ENCODE results near the gene ATG14. TPM values are rescaled to one million over a fixed set of nuclear protein-coding genes. Genes with fewer than 3 reads are reported as not detected.

Gene ATG14
- polyA plus RNA-seq, 2 of the 4 experiments (the other 2 are of a cell fraction): 5.9 to 7.4 TPM

DNA sequence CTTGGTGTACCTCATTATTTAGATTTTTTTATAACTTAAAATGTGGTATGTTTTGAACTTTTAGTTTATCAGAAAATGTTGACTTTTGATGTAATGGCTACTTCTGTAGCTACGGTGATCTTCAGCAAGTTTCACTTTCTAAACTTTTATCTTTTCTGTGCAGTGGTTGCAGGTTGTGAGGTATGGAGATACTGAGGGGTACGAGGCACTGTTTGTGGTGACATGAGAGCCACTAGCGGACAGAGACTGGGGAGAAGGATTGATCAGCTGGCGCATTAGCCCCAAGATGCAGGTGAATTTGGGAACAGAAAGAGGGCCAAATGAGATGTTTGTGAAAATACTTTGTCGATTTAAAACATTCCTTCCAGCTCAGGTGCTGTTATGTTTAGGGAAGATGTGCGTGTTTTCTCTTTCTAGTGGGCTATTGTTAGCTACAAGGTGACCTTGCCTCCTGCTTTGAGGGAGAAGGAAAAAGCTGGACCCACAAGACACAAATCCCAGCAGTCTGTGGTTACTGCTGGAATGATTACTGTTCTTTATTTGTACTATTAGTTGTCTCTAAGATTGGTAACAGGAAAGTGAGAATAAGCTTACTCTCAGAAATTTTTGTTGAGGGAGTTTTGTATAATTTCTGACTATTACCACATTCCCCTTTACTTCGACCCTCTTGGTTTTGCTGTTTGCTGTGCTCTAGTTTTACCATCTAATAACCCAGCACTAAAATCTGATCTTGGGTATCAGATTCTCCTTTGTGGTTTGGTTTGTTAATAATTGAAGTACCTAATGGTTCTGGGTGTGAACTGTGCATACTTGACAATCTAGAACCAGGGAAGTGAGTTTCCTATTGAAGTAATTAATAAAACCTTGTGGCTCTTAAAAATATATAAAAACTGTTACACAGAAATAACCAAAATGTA is 78.7 kb downstream of the ATG14 start:
- Histone ChIP-seq H3K4me2 (peak overlapping the region; percentile 39; the same call in 2 of the 3 replicates), H3K4me1 (peaks cover 49% of the 10 kb centered on the region), H3K27ac (no peak overlapping the region), H3K4me3 (no peak overlapping the region), H3K9me3 (no peaks in the 10 kb centered on the region)
- ChIA-PET POLR2A (interaction anchor here (0.5 to 0.6 kb wide), 2 partner anchors 12 to 122 kb away, joined by 3 to 5 read pairs; no protein-coding TSS in a partner anchor), CTCF (interaction anchor here (0.9 to 2.8 kb wide), 5 partner anchors 17 to 62 kb away, joined by 3 to 9 read pairs (median 5); no protein-coding TSS in a partner anchor)
- no peak for TF ChIP-seq PHF8 (IDR thresholded peaks at IDR 0.05; ENCODE audit: borderline replicate concordance, low read depth)
- no peak for TF ChIP-seq TFCP2L1 (CRISPR knock-in tag; IDR thresholded peaks at IDR 0.05)
- no peak for TF ChIP-seq HOXB13 (CRISPR knock-in tag; IDR thresholded peaks at IDR 0.05; ENCODE audit: low read depth)
- no peak for TF ChIP-seq EHMT2 (IDR thresholded peaks at IDR 0.05; ENCODE audit: low read depth)
- no peak for TF ChIP-seq FOSB (CRISPR knock-in tag; IDR thresholded peaks at IDR 0.05)
- TF ChIP-seq, protein P1, sequence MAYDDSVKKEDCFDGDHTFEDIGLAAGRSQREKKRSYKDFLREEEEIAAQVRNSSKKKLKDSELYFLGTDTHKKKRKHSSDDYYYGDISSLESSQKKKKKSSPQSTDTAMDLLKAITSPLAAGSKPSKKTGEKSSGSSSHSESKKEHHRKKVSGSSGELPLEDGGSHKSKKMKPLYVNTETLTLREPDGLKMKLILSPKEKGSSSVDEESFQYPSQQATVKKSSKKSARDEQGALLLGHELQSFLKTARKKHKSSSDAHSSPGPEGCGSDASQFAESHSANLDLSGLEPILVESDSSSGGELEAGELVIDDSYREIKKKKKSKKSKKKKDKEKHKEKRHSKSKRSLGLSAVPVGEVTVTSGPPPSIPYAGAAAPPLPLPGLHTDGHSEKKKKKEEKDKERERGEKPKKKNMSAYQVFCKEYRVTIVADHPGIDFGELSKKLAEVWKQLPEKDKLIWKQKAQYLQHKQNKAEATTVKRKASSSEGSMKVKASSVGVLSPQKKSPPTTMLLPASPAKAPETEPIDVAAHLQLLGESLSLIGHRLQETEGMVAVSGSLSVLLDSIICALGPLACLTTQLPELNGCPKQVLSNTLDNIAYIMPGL (CRISPR knock-in tag; IDR thresholded peaks at IDR 0.05; ENCODE audit: borderline replicate concordance): no peak
- TF ChIP-seq CHD2 (IDR thresholded peaks at IDR 0.05; ENCODE audit: low read length, partially characterized antibody): no peak
- TF ChIP-seq MAFK (IDR thresholded peaks at IDR 0.05; ENCODE audit: partially characterized antibody): no peak
- no peak for TF ChIP-seq NFE2L2 (conservative IDR thresholded peaks at IDR 0.05; ENCODE audit: low read length)
- no peak for TF ChIP-seq HOXA7 (CRISPR knock-in tag; IDR thresholded peaks at IDR 0.05)
- no peak for TF ChIP-seq HOXB5 (CRISPR knock-in tag; IDR thresholded peaks at IDR 0.05)
- TF ChIP-seq FOXS1 (CRISPR knock-in tag; IDR thresholded peaks at IDR 0.05): no peak
- TF ChIP-seq SMC3 (IDR thresholded peaks at IDR 0.05): no peak
- no peak for TF ChIP-seq JUNB (IDR thresholded peaks at IDR 0.05)
- TF ChIP-seq, protein P2, sequence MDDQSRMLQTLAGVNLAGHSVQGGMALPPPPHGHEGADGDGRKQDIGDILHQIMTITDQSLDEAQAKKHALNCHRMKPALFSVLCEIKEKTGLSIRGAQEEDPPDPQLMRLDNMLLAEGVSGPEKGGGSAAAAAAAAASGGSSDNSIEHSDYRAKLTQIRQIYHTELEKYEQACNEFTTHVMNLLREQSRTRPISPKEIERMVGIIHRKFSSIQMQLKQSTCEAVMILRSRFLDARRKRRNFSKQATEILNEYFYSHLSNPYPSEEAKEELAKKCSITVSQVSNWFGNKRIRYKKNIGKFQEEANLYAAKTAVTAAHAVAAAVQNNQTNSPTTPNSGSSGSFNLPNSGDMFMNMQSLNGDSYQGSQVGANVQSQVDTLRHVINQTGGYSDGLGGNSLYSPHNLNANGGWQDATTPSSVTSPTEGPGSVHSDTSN (IDR thresholded peaks at IDR 0.05): no peak
- TF ChIP-seq, protein P3, sequence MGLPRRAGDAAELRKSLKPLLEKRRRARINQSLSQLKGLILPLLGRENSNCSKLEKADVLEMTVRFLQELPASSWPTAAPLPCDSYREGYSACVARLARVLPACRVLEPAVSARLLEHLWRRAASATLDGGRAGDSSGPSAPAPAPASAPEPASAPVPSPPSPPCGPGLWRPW (IDR thresholded peaks at IDR 0.05): no peak
- TF ChIP-seq ZFP36 (IDR thresholded peaks at IDR 0.05; ENCODE audit: borderline replicate concordance, partially characterized antibody): no peak
- ATAC-seq: no peak
- 80% methylated on average over 7 of the region's 7 CpGs for WGBS (ENCODE audit: missing lambda C conversion rate)
- DNase-seq (ENCODE audit: low read depth in 1 of 2, low spot score in 1 of 2): no peak
- FAIRE-seq: no peak

DNA sequence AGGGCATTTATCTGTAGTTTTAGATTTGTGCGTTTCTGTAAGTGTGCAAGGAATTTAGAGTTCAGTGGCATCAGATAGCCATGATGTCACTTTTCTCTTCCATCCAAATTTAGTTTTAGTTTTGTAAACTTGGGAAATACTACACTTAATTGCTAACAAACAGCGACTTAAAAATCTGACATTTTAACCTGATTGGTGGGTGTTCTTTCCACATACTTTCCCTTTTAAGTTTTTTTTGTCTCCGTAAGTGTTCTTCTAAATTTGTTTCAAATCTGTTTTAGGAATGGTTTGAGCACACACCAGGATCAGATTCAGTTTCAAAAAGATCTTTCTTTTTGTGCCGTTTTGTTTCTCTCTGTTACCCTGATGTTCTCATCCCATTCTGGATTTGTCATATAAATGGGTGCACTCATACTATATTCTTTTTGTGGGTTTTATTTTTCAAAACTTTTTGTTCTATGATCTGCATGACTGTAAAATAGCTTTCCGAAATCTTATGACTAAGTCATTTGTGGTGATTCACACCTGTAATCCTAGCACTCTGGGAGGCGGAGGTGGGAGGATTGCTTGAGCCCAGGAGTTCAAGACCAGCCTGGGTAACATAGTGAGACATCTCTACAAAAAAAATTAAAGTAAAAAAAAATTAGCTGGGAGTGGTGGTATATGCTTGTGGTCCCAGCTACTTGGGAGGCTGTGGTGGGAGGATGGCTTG is 81.5 kb downstream of the ATG14 start:
- ChIA-PET POLR2A (no interaction called here), CTCF (interaction anchor here (1.4 kb wide), 1 partner anchor 60 kb away, joined by 3 read pairs; no protein-coding TSS in a partner anchor)
- TF ChIP-seq RFX5 (IDR thresholded peaks at IDR 0.05): no peak
- no peak for TF ChIP-seq CHD2 (IDR thresholded peaks at IDR 0.05; ENCODE audit: low read length, partially characterized antibody)
- no peak for TF ChIP-seq FOXS1 (CRISPR knock-in tag; IDR thresholded peaks at IDR 0.05)
- TF ChIP-seq TFCP2L1 (CRISPR knock-in tag; IDR thresholded peaks at IDR 0.05): no peak
- TF ChIP-seq RARB (CRISPR knock-in tag; IDR thresholded peaks at IDR 0.05): no peak
- Histone ChIP-seq H3K27ac (no peak overlapping the region), H3K4me3 (no peak overlapping the region), H3K9me3 (no peaks in the 10 kb centered on the region), H3K4me1 (peaks cover 33% of the 10 kb centered on the region), H3K4me2 (no peak overlapping the region)
- ATAC-seq (no peak), DNase-seq (ENCODE audit: low read depth in 1 of 2, low spot score in 1 of 2) (no peak), FAIRE-seq (no peak)
- WGBS (ENCODE audit: missing lambda C conversion rate): 83% methylated on average over 6 of the region's 6 CpGs

Measured in A549 (cell line).